H9 (cell line): Measurements from ENCODE around the gene SIM1. TPM values are rescaled to one million over a fixed set of nuclear protein-coding genes. Genes with fewer than 3 reads are reported as not detected.

Experiments used
- DNase-seq: peaks from one replicate; pipeline ENCODE4 v3.0.0-alpha.2; 2017
- H2AFZ ChIP-seq: one replicate; pipeline ENCODE4 v1.6.1; 2013; ENCODE audit warnings: mild to moderate bottlenecking, low read length, control low read depth, moderate library complexity
- H2AK5ac ChIP-seq: 2 replicates; pipeline ENCODE4 v1.6.1; 2013; ENCODE audit warnings: low read length, control low read depth, mixed read lengths; ENCODE audit not compliant: insufficient read length
- H2BK120ac ChIP-seq: one replicate; pipeline ENCODE4 v1.6.1; 2013; ENCODE audit warnings: low read depth, mild to moderate bottlenecking, low read length, control low read depth, inconsistent platforms; ENCODE audit not compliant: poor library complexity, severe bottlenecking
- H2BK12ac ChIP-seq: 2 replicates; pipeline ENCODE4 v1.6.1; 2013; ENCODE audit warnings: low read length, control low read depth, mixed read lengths, low read depth; ENCODE audit not compliant: insufficient read length
- H2BK15ac ChIP-seq: 2 replicates; pipeline ENCODE4 v1.6.1; 2013; ENCODE audit warnings: low read depth, low read length, control low read depth
- H2BK20ac ChIP-seq: one replicate; pipeline ENCODE4 v1.6.1; 2013; ENCODE audit warnings: low read depth, mild to moderate bottlenecking, low read length, control low read depth, inconsistent platforms; ENCODE audit not compliant: poor library complexity, severe bottlenecking
- H2BK5ac ChIP-seq: 2 replicates; pipeline ENCODE4 v1.6.1; 2013; ENCODE audit warnings: low read length, control low read depth, mixed read lengths; ENCODE audit not compliant: insufficient read length
- H3K14ac ChIP-seq: 2 replicates; pipeline ENCODE4 v1.6.1; 2013; ENCODE audit warnings: low read length, control low read depth; ENCODE audit not compliant: insufficient read depth
- H3K18ac ChIP-seq: 2 replicates; pipeline ENCODE4 v1.6.1; 2013; ENCODE audit warnings: low read depth, mild to moderate bottlenecking, mixed read lengths, low read length, control low read depth; ENCODE audit not compliant: insufficient read length
- H3K23ac ChIP-seq: 2 replicates; pipeline ENCODE4 v1.6.1; 2013; ENCODE audit warnings: low read length, control low read depth, mixed read lengths, low read depth; ENCODE audit not compliant: insufficient read length
- H3K23me2 ChIP-seq: 2 replicates; pipeline ENCODE4 v1.6.1; 2013; ENCODE audit warnings: low read depth, mild to moderate bottlenecking, mixed read lengths, low read length, control low read depth; ENCODE audit not compliant: insufficient read length, poor library complexity, severe bottlenecking
- H3K27ac ChIP-seq: 2 replicates; pipeline ENCODE4 v1.5.1; 2013; ENCODE audit warnings: low read length, control low read depth, mixed read lengths, low read depth; ENCODE audit not compliant: insufficient read length
- H3K27me3 ChIP-seq: 2 replicates; pipeline ENCODE4 v1.6.1; 2013; ENCODE audit warnings: low read length, control low read depth, inconsistent platforms; ENCODE audit not compliant: insufficient read depth
- H3K4ac ChIP-seq: 2 replicates; pipeline ENCODE4 v1.6.1; 2013; ENCODE audit warnings: low read depth, mild to moderate bottlenecking, control low read depth, inconsistent platforms, low read length, moderate library complexity
- H3K4me1 ChIP-seq: 2 replicates; pipeline ENCODE4 v1.6.1; 2013; ENCODE audit warnings: low read length, control low read depth, inconsistent platforms; ENCODE audit not compliant: insufficient read depth
- H3K4me2 ChIP-seq: 2 replicates; pipeline ENCODE4 v1.6.1; 2013; ENCODE audit warnings: low read length, control low read depth, mixed read lengths; ENCODE audit not compliant: insufficient read length, insufficient read depth
- H3K56ac ChIP-seq: 2 replicates; pipeline ENCODE4 v1.6.1; 2013; ENCODE audit warnings: low read depth, mild to moderate bottlenecking, mixed read lengths, low read length, control low read depth; ENCODE audit not compliant: insufficient read length
- H3K79me1 ChIP-seq: 2 replicates; pipeline ENCODE4 v1.6.1; 2013; ENCODE audit warnings: low read depth, mild to moderate bottlenecking, moderate library complexity, low read length, control low read depth, inconsistent platforms; ENCODE audit not compliant: insufficient read depth, poor library complexity, severe bottlenecking
- H3K79me2 ChIP-seq: 2 replicates; pipeline ENCODE4 v1.6.1; 2013; ENCODE audit warnings: low read length, control low read depth, inconsistent platforms; ENCODE audit not compliant: insufficient read depth
- H3K9ac ChIP-seq: 2 replicates; pipeline ENCODE4 v1.6.1; 2013; ENCODE audit warnings: low read length, control low read depth, mixed read lengths; ENCODE audit not compliant: insufficient read length; ENCODE audit errors: extremely low read depth
- H3K9me3 ChIP-seq: one replicate; pipeline ENCODE4 v1.6.1; 2013; ENCODE audit warnings: low read depth, low read length, inconsistent platforms; ENCODE audit not compliant: control insufficient read depth
- H3T11ph ChIP-seq: one replicate; pipeline ENCODE4 v1.6.1; 2013; ENCODE audit warnings: mild to moderate bottlenecking, low read length, control low read depth, inconsistent platforms
- H4K20me1 ChIP-seq: one replicate; pipeline ENCODE4 v1.6.1; 2013; ENCODE audit not compliant: control insufficient read depth, insufficient read length, insufficient read depth
- H4K5ac ChIP-seq: 2 replicates; pipeline ENCODE4 v1.6.1; 2013; ENCODE audit warnings: low read depth, mild to moderate bottlenecking, mixed read lengths, low read length, control low read depth; ENCODE audit not compliant: insufficient read length
- H4K8ac ChIP-seq: replicated peaks from 2 replicates; pipeline ENCODE4 v1.6.1; 2013; ENCODE audit warnings: low read length, control low read depth, mixed read lengths, low read depth; ENCODE audit not compliant: insufficient read length
- H4K91ac ChIP-seq: 2 replicates; pipeline ENCODE4 v1.6.1; 2013; ENCODE audit warnings: low read depth, mild to moderate bottlenecking, moderate library complexity, mixed read lengths, low read length, control low read depth; ENCODE audit not compliant: insufficient read length
- H3K27ac Mint-ChIP-seq, 3 experiments: 2 replicates in 2 of 3; 3 replicates in 1 of 3; pipeline ENCODE4 v1.8.0; 2020 to 2021; ENCODE audit warnings: mixed read lengths in 3 of 3, mild to moderate bottlenecking in 1 of 3, moderate library complexity in 1 of 3
- H3K27me3 Mint-ChIP-seq: 2 replicates; pipeline ENCODE4 v1.8.0; 2021; ENCODE audit warnings: low read depth, mild to moderate bottlenecking, moderate library complexity, mixed read lengths
- H3K36me3 Mint-ChIP-seq, 3 experiments: 2 replicates in 2 of 3; 3 replicates in 1 of 3; pipeline ENCODE4 v1.8.0; 2020 to 2021; ENCODE audit warnings: low read depth in 3 of 3, mixed read lengths in 3 of 3; ENCODE audit not compliant: insufficient read depth in 1 of 3
- H3K4me1 Mint-ChIP-seq, 2 experiments: 2 replicates each; pipeline ENCODE4 v1.8.0; 2020; ENCODE audit warnings: mixed read lengths in 2 of 2
- H3K4me3 Mint-ChIP-seq, 2 experiments: 2 replicates in 1 of 2; 3 replicates in 1 of 2; pipeline ENCODE4 v1.8.0; 2020 to 2021; ENCODE audit warnings: mild to moderate bottlenecking in 2 of 2, mixed read lengths in 2 of 2, moderate library complexity in 1 of 2
- H3K9me3 Mint-ChIP-seq, 2 experiments: 2 replicates in 1 of 2; 3 replicates in 1 of 2; pipeline ENCODE4 v1.8.0; 2020; ENCODE audit warnings: mild to moderate bottlenecking in 2 of 2, mixed read lengths in 2 of 2, moderate library complexity in 1 of 2
- WGBS: extraction: QIAGEN DNeasy Blood & Tissue Kit; methylation state at CpG from one replicate; pipeline ENCODE4 v1.1.7; 2013; ENCODE audit warnings: missing lambda C conversion rate, low lambda C conversion rate, mixed read lengths; ENCODE audit not compliant: insufficient read length; ENCODE audit errors: extremely low coverage; 5-methylcytosine and 5-hydroxymethylcytosine counted together
- total RNA-seq: library from RNA; stranded (reverse); gene quantifications from 2 replicates; pipeline ENCODE4 v1.2.1, GENCODE V29; 2021
- TF ChIP-seq, protein P1 (sequence below): fragments of 200-600 bp; sonication (generic); conservative IDR thresholded peaks from 3 replicates; pipeline ENCODE4 v1.8.0; 2021; ENCODE audit warnings: antibody characterized with exemption, mild to moderate bottlenecking

The SIM1 gene
- total RNA-seq, 1 experiment from 2014 or later = not detected

GRCh38 chr6:100512203-100512862, 47.6 kb upstream of the SIM1 start:
- Histone ChIP-seq H2BK5ac (no peak overlapping the region), H3K27ac (no peak overlapping the region), H3K79me2 (no peaks in the 10 kb centered on the region), H3K9ac (no peak overlapping the region), H2BK12ac (no peak overlapping the region), H3K18ac (no peak overlapping the region), H3K4me2 (no peak overlapping the region), H3K9me3 (no peaks in the 10 kb centered on the region), H4K91ac (no peak overlapping the region), H3K23ac (no peak overlapping the region), H4K20me1 (no peaks in the 10 kb centered on the region), H2BK15ac (no peak overlapping the region), H3K4ac (no peak overlapping the region), H3K14ac (no peak overlapping the region), H3K79me1 (no peaks in the 10 kb centered on the region), H3K23me2 (no peaks in the 10 kb centered on the region), H2AK5ac (no peak overlapping the region), H2AFZ (no peak overlapping the region), H3T11ph (no peak overlapping the region), H4K8ac (no peak overlapping the region), H2BK20ac (no peak overlapping the region), H4K5ac (no peak overlapping the region), H2BK120ac (no peak overlapping the region), H3K56ac (no peak overlapping the region), H3K27me3 (no peaks in the 10 kb centered on the region), H3K4me1 (no peaks in the 10 kb centered on the region)
- Mint-ChIP-seq H3K27me3 (no peaks in the 10 kb centered on the region), H3K36me3 (peaks cover 3 to 28% (median 9%) of the 10 kb centered on the region in 3 experiments; a peak in 5 of 7 replicates), H3K4me1 (no peaks in the 10 kb centered on the region), H3K9me3 (no peaks in the 10 kb centered on the region), H3K27ac (no peak overlapping the region), H3K4me3 (no peak overlapping the region)
- no CpG with 5 or more reads among the region's 6 CpGs for WGBS
- no peak for DNase-seq
- TF ChIP-seq, protein P1, sequence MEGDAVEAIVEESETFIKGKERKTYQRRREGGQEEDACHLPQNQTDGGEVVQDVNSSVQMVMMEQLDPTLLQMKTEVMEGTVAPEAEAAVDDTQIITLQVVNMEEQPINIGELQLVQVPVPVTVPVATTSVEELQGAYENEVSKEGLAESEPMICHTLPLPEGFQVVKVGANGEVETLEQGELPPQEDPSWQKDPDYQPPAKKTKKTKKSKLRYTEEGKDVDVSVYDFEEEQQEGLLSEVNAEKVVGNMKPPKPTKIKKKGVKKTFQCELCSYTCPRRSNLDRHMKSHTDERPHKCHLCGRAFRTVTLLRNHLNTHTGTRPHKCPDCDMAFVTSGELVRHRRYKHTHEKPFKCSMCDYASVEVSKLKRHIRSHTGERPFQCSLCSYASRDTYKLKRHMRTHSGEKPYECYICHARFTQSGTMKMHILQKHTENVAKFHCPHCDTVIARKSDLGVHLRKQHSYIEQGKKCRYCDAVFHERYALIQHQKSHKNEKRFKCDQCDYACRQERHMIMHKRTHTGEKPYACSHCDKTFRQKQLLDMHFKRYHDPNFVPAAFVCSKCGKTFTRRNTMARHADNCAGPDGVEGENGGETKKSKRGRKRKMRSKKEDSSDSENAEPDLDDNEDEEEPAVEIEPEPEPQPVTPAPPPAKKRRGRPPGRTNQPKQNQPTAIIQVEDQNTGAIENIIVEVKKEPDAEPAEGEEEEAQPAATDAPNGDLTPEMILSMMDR = no peak
